HG03139 (cell line): ENCODE data around the gene SSTR4.
"Not testable (repeated sequence)": the region's sequence is repeated elsewhere in the genome, so short reads cannot be mapped to it uniquely, and the experiment has no call there.

ENCODE experiments used
- ATAC-seq: cut with Tn5 transposase; IDR thresholded peaks from one replicate; pipeline ENCODE4 v1.9.1; 2021; ENCODE audit not compliant: unreplicated experiment

SSTR4 gene

GRCh38 chr20:23017516-23017915 lies 17.6 kb upstream of the SSTR4 start:
- ATAC-seq: no peak

DNA sequence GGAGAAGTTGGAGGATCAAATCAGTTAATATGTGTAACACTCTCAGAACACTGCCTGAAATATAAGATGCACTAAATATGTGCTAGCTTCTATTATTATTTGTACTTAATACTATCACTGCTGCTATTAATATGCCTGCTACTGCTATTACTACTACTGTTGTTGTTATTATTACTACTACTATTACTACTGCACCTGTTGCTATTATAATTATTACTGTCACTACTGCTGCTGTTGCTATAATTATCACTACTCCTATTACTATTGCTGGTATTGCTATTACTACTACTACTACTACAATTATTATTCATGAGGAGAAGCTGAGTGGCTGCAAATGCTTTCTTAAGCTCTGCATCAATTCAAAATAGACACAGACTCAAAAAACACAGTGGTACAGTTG lies 16.7 kb upstream of the SSTR4 start:
- no peak for ATAC-seq

DNA sequence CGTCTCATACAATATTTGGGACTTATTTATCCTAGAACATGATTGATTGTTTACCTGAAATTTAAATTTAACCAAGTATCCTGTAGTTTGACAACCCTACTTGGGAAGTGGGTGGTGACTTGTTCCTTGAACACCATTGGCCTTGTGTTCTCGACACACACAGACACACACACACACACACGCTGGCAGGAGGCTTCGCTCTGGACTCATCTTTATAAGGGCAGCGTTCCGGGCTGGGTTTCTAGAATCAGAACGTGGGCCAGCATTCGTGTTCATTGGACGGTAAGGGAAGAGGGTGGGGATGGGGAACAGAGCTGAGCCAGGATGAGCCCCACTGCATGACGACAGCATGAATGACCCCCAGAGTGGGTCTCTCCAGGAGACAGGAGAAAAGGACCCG lies 16.2 kb upstream of the SSTR4 start:
- ATAC-seq: no peak

- ATAC-seq: no peak
These were observed 15.7 kb upstream of the SSTR4 start for GRCh38 chr20:23019403-23019802.

- no peak for ATAC-seq
These were observed 14.7 kb upstream of the SSTR4 start for GRCh38 chr20:23020230-23021018.

DNA sequence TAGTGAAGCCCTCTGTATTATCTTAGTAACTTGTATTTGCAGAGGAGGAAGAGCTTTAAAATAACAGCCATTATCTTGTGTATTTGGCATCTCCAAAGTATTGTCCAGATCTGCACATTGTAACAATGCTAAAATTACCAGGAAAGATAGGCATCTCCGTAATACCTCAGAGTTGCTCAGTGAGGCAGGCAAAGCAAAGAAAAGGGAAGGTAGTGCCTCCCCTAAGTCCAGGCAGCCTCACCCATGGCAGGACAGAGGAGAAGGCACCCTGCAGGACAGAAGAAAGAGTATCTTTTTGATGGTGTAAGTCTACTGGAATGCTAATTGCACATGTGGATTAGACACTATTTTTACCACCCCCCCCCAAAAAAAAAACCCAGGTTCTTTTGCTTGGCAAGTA lies 13.6 kb upstream of the SSTR4 start:
- no peak for ATAC-seq

GRCh38 chr20:23021951-23022350 lies 13.2 kb upstream of the SSTR4 start:
- ATAC-seq: no peak

- ATAC-seq: no peak
These were observed 12.3 kb upstream of the SSTR4 start for GRCh38 chr20:23022849-23023248.

GRCh38 chr20:23023621-23024177 lies 11.4 kb upstream of the SSTR4 start:
- ATAC-seq: no peak

GRCh38 chr20:23024701-23025100 lies 10.4 kb upstream of the SSTR4 start:
- no peak for ATAC-seq

DNA sequence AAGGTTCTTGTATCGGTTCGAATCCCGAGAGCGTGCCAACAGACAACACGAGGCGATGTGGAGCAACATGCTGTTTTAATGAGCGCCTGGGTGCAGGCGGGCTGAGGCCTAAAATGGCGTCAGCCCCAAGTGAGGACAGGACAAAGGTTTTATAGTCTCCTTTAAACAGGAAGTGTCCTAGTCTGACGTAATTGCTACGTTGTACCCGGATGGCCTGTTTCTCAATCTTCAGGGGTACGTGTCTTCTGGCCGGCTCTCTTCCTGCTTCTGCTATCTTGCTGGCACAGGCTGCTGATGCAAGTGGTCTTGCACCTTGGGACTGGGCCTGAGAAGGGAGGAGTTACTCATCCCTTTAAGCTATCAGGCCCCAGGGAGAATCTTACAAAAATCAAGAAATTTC lies 9.6 kb upstream of the SSTR4 start:
- not testable (repeated sequence) for ATAC-seq

GRCh38 chr20:23027721-23028120 lies 7.4 kb upstream of the SSTR4 start:
- no peak for ATAC-seq

- no peak for ATAC-seq
These were observed 6.7 kb upstream of the SSTR4 start for GRCh38 chr20:23028392-23028791.

DNA sequence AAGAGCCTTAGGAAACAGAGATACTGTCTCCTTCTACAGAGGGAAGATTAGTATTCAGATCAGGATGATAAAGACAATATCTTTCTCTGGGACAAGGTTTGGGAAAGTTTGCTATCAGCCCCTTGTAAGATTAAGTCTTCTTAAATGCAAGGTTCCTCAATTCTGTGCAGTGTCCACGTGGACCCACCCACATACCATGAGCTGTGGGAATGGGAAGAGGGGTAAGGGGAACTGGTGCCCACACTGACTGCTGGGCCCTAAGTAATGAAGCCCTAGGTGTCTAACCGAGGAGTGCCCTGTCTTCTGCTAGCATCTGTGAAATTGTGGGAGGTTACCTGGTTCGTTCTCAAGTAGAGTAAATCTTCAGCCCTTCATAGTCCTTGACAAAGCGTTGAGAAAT lies 5.8 kb upstream of the SSTR4 start:
- ATAC-seq: no peak

- ATAC-seq: no peak
These were observed 3.8 kb upstream of the SSTR4 start for GRCh38 chr20:23031346-23031745.

DNA sequence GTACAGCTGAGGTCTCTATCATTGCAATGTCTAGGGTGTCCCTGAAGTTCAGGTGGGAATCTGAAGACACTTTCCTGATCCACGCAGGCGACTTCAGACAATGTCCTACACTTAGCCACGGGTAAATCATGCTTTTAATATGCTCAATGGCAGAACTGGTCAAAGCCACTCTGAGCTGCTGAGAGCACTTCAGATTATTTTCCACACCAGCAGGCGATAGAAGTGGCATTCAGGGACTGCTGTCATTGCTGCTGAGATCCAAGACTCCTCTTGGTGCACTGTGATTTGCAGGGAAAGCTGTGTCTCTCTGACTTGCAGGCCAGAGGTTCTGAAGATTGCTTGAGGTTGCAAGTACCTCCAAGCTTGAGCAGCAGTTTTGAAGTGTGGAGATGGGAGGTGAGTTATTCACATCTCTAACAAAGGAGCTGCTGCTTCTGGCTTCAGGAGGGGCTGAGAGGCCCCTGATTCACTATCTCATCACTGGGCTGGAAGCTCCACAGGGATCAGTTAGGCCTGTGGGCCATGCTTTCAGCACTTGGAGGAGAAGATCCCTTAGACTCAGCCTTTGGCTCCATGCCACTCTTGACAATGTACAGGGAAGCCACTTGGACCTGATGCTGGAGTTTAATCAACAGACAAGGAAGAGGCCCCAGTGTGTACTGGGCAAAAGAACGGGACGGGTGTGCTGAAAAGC lies 2.9 kb upstream of the SSTR4 start:
- no peak for ATAC-seq

DNA sequence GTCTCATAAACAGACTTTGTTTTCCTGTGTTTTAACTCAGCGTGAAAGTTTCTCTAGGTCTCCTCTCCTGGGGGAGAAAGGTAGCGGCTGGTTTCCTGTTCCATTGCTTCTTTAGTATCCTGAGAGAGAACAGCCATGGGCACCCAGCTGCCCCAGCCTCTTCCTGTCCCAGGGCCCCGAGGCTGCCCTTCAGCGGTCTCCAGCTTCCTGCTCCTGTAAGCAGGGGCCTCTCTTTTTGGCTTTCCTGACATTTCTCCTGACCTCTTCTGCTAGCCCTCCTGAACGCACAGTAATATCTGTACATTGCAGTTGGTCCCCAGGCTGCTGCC lies 2.4 kb upstream of the SSTR4 start:
- no peak for ATAC-seq

- ATAC-seq: no peak
These were observed 1.2 kb upstream of the SSTR4 start for GRCh38 chr20:23033918-23034317.

DNA sequence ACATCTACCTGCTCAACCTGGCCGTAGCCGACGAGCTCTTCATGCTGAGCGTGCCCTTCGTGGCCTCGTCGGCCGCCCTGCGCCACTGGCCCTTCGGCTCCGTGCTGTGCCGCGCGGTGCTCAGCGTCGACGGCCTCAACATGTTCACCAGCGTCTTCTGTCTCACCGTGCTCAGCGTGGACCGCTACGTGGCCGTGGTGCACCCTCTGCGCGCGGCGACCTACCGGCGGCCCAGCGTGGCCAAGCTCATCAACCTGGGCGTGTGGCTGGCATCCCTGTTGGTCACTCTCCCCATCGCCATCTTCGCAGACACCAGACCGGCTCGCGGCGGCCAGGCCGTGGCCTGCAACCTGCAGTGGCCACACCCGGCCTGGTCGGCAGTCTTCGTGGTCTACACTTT lies 619 bp downstream of the SSTR4 start:
- no peak for ATAC-seq

GRCh38 chr20:23036371-23036770 lies 1.3 kb downstream of the SSTR4 start:
- ATAC-seq: no peak

DNA sequence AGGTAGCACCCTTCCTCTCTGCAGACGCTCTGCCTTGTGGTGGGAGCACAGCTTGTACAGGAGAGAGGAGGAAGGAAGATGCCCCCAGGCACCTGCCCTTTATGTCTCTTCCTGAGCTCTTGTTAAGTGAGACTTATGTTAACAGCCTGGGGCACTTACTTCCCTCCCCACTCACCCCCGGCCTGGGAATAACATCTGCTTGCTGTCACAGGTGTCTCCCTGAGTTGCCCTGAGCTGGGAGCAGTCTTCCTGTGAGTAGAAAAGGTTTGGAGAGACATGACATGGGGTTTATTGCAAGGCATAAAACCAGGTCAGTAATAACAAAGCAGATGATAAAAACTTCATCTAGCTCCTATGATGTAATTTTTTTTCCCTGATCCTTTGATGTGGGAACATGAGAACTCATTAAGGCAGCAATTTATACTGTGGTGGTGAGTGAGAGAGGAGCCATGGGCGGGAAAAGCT lies 1.9 kb downstream of the SSTR4 start:
- ATAC-seq: no peak

DNA sequence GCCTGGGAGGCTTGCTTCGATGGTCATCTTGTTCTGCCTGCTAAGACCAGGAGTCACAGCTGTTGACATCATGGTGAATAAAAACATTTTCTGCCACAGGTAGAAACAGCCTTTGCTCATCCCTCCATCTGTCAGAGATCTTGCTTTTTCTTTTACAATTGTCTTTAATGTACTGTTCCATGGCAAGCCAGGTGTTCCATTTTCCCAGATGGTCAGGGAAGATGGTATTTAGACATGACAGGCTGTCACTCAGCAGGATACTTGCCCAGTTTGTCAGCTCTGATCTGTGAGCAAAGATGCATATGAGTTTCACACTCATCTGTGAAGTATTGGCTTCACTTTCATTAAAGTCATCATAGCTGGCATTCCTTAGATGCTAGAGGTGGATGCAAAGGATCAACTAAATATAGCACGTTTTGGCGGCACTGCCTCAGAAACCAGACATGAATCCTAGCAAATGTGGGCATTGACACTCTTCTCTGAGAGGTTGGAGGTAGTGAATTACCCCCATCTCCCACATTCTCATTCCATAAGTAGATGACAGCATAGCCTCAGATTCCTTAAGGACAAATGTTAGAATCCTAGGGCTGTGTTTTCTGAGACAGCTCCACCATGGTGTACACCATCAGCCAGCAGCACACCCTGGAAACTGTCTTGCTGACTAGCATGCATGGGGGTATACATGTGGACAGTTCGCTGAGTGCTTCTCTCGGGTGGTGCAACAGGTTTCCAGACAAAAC lies 4.2 kb downstream of the SSTR4 start:
- no peak for ATAC-seq
